HFFc6 (cell line): ENCODE data around the gene COPS6. TPM values are rescaled to one million over a fixed set of nuclear protein-coding genes. Genes with fewer than 3 reads are reported as not detected.

ENCODE experiments used
- DNase-seq: peaks from one replicate; pipeline ENCODE4 v3.0.0-alpha.2; 2018
- H3K27ac Mint-ChIP-seq: 2 replicates; pipeline ENCODE4 v1.8.0; 2020; ENCODE audit warnings: mild to moderate bottlenecking, mixed read lengths
- H3K27me3 Mint-ChIP-seq: 2 replicates; pipeline ENCODE4 v1.8.0; 2021; ENCODE audit warnings: mild to moderate bottlenecking, moderate library complexity, mixed read lengths; ENCODE audit not compliant: insufficient read depth
- H3K36me3 Mint-ChIP-seq: 2 replicates; pipeline ENCODE4 v1.8.0; 2021; ENCODE audit warnings: low read depth, mixed read lengths
- H3K4me1 Mint-ChIP-seq: 2 replicates; pipeline ENCODE4 v1.8.0; 2020; ENCODE audit warnings: low read depth, mixed read lengths
- H3K4me3 Mint-ChIP-seq: 2 replicates; pipeline ENCODE4 v1.8.0; 2020; ENCODE audit warnings: mild to moderate bottlenecking, moderate library complexity, mixed read lengths
- H3K9me3 Mint-ChIP-seq: 2 replicates; pipeline ENCODE4 v1.8.0; 2020; ENCODE audit warnings: mild to moderate bottlenecking, mixed read lengths
- total RNA-seq, 6 experiments: library from RNA; stranded (reverse); fragmentation: NEBNext Ultra II Directional; extraction: Animal tissue kit (Norgen Biotek cat#: 25700); gene quantifications; 2 replicates in 1 of 6; 3 replicates in 5 of 6; pipeline ENCODE4 v1.2.3, GENCODE V29; 2021
- TF ChIP-seq, protein P1 (sequence below): fragments of 200-600 bp; sonication (generic); IDR thresholded peaks from 2 replicates; pipeline ENCODE4 v1.5.0; 2021; ENCODE audit warnings: antibody characterized with exemption, mild to moderate bottlenecking

COPS6 gene
- total RNA-seq, 6 experiments from 2014 or later: 253 to 334 (median 302) TPM

DNA sequence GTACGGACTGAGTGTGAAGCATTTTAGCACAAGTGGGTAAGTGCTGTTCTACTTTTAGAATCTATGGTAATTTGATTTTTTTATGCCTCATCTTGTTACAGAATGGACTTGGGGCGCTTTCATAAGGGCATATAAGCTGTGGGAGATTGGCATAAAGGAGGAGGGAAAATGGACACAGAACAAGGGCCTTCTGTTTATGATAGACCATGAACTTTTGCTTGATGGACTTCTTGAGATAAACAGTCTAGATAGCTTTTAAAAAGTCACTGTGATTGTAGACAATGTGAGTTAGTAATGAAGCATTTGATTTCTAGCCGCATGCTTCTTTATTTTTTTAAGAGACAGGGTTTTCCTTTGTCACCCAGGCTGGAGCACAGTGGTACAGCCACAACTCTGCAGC lies 37.2 kb upstream of the COPS6 start:
- Mint-ChIP-seq H3K9me3 (no peaks in the 10 kb centered on the region), H3K27ac (no peak overlapping the region; the same call in 1 of the 2 replicates), H3K27me3 (no peaks in the 10 kb centered on the region; the same call in 1 of the 2 replicates), H3K4me3 (peak overlapping the region; percentile 66), H3K4me1 (peaks cover 25% of the 10 kb centered on the region), H3K36me3 (no peaks in the 10 kb centered on the region; the same call in 1 of the 2 replicates)
- DNase-seq: no peak
- TF ChIP-seq, protein P1, sequence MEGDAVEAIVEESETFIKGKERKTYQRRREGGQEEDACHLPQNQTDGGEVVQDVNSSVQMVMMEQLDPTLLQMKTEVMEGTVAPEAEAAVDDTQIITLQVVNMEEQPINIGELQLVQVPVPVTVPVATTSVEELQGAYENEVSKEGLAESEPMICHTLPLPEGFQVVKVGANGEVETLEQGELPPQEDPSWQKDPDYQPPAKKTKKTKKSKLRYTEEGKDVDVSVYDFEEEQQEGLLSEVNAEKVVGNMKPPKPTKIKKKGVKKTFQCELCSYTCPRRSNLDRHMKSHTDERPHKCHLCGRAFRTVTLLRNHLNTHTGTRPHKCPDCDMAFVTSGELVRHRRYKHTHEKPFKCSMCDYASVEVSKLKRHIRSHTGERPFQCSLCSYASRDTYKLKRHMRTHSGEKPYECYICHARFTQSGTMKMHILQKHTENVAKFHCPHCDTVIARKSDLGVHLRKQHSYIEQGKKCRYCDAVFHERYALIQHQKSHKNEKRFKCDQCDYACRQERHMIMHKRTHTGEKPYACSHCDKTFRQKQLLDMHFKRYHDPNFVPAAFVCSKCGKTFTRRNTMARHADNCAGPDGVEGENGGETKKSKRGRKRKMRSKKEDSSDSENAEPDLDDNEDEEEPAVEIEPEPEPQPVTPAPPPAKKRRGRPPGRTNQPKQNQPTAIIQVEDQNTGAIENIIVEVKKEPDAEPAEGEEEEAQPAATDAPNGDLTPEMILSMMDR: no peak

DNA sequence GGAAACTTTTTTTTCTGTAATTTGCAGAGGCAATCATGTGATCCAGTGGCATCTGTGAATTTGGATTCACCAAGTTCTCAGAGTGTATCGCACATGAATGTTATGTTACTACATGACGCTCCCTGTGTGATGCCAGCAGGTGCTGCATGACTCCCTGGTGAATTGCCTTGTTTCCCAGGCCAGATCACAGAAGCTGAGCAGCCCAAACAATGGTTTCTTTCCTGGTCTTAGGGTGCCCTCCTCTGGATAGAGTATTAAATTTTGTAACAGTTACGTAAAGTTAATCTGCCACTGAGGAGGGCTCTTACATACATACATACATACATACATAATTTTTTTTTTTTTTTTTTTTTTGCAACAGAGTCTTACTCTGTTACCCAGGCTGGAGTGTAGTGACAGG lies 35.6 kb upstream of the COPS6 start:
- Mint-ChIP-seq H3K9me3 (no peaks in the 10 kb centered on the region), H3K27ac (no peak overlapping the region), H3K4me1 (peaks cover 25% of the 10 kb centered on the region), H3K4me3 (no peak overlapping the region), H3K27me3 (no peaks in the 10 kb centered on the region; the same call in 1 of the 2 replicates), H3K36me3 (no peaks in the 10 kb centered on the region; the same call in 1 of the 2 replicates)
- peak; percentile 77 for DNase-seq
- TF ChIP-seq, protein P1: peak; percentile 68

DNA sequence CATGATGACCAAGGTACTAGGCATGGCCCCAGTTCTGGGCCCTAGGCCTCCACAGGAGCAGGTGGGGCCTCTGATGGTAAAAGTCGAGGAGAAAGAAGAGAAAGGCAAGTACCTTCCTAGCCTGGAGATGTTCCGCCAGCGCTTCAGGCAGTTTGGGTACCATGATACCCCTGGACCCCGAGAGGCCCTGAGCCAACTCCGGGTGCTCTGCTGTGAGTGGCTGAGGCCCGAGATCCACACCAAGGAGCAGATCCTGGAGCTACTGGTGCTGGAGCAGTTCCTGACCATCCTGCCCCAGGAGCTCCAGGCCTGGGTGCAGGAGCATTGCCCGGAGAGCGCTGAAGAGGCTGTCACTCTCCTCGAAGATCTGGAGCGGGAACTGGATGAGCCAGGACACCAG lies 31.8 kb upstream of the COPS6 start:
- no peak overlapping the region for H3K4me3 Mint-ChIP-seq
- TF ChIP-seq, protein P1: no peak
- H3K36me3 Mint-ChIP-seq: peaks cover 13% of the 10 kb centered on the region
- H3K9me3 Mint-ChIP-seq: no peaks in the 10 kb centered on the region
- H3K27ac Mint-ChIP-seq: no peak overlapping the region
- no peaks in the 10 kb centered on the region for H3K4me1 Mint-ChIP-seq
- peaks cover 3% of the 10 kb centered on the region for H3K27me3 Mint-ChIP-seq
- DNase-seq: no peak

DNA sequence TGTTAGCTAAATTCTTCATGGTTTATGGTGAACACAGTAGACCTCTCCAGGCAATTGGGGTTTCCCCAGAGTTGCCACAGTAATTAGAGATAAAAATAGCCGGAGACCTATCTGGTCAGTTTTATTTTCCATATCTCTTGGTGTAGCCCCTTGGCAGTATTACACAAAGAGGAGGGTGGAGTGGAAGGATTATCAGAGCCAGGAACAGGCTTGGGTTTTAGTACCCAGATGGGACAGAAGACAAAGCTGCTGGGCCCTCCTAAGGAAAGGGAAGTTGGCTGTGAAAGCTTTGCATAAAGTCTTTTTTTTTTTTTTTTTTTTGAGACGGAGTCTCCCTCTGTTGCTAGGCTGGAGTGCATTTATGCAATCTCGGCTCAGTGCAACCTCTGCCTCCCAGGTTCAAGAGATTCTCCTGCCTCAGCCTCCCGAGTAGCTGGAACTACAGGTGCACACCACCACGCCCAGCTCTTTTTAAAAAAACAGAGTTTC lies 29.5 kb upstream of the COPS6 start:
- TF ChIP-seq, protein P1: no peak

DNA sequence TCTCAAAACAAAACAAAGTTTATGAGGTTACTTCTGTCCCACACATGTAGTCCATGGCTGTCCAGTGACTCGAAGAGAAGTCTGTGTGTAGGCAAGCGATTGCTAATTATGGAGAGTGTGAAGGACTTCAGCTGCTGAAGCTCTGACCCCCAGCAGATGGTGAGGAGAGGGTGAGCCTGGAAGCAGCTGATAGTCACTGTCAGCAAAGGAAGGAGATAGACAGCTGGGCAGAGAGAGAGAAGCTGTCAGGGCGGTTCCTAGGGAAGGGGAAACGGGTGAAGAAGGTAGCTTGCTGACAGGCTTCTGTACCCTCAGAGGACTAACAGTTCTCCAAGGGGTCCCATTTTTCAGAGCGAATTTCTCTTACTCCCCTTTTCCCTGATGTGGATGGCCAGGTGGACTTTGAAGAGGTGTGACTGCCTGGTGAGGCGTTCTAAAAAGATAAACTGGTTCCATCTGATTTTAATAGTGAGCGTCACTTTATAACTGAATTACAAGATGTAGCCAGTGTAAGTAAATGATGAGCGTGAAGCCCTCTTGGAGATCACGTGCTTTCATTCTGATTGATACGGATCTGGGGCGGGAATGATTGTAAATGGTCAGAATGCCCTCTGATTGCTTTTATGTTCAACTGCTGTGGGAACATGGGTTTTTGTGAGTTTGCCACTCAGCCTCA lies 27.1 kb upstream of the COPS6 start:
- no peak for DNase-seq
- Mint-ChIP-seq H3K4me1 (peaks cover 7% of the 10 kb centered on the region), H3K4me3 (no peak overlapping the region), H3K27me3 (peaks cover 3% of the 10 kb centered on the region), H3K27ac (no peak overlapping the region), H3K36me3 (peaks cover 32% of the 10 kb centered on the region), H3K9me3 (no peaks in the 10 kb centered on the region)
- TF ChIP-seq, protein P1: no peak

More for the DNA sequence above, 29.5 kb upstream of the COPS6 start:
- Mint-ChIP-seq H3K9me3 (no peaks in the 10 kb centered on the region), H3K27me3 (peaks cover 3% of the 10 kb centered on the region), H3K27ac (no peak overlapping the region), H3K36me3 (peaks cover 23% of the 10 kb centered on the region), H3K4me1 (no peaks in the 10 kb centered on the region), H3K4me3 (no peak overlapping the region)
- no peak for DNase-seq
